Activated CD8-positive, alpha-beta memory T cell treated with anti-CD3 and anti-CD28 coated beads, Interleukin-2, amount 50 U/mL, for 1 hour (primary cell): ENCODE measurements around the gene IPO13.
A peak's percentile ranks its signal among the peaks of the same experiment; 100 is the strongest.

ENCODE experiments used
- DNase-seq: peaks from one replicate; pipeline ENCODE4 v3.0.0-alpha.2; 2020; ENCODE audit errors: extremely low read depth

Gene IPO13

GRCh38 chr1:43973981-43974442, 27.3 kb downstream of the IPO13 start:
- no peak for DNase-seq

DNA sequence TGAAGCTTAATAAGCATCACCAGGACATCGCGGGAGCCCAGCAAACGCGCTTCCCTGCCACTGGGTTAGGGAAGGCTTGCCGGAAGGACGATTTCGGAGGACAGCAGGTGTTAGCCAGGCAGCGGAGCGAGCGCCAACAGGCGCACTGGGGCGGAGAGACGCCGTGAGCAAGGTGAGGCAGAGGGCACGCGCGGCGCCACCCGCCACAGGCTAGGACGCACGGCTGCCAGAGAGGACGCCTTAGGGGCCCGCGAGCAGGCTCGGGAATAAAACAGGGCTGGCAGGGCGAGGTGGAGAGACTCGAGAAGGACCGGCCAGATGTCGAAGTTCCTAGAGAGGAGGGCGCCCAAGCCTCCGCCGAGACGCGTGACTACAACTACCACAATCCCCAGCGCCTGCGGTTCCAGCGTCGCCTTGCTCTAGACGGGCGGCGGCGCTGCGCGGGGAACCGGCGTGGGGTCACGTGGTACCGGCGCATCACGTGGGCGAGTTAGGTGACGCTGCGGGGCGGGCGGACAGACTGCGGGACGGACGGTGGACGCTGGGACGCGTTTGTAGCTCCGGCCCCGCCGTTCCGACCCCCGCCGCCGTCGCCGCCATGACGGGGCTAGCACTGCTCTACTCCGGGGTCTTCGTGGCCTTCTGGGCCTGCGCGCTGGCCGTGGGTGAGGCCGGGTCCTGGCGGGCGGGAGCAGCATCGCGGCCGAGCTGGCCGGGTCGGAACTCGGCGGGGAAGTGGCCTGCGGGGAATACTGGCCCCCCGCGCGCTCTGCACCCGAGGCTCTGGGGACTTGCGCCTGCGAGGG, 27.9 kb downstream of the IPO13 start, which contains the start of gene ATP6V0B:
TSS of gene ATP6V0B (plus strand) at position 518 of the 806 bp plus-strand sequence. CDS start at position 599, 81 bp downstream.
- peak; percentile 78 for DNase-seq

GRCh38 chr1:43975249-43975961, 28.7 kb downstream of the IPO13 start:
- no peak for DNase-seq

GRCh38 chr1:43976045-43976444, 29.3 kb downstream of the IPO13 start:
- no peak for DNase-seq

DNA sequence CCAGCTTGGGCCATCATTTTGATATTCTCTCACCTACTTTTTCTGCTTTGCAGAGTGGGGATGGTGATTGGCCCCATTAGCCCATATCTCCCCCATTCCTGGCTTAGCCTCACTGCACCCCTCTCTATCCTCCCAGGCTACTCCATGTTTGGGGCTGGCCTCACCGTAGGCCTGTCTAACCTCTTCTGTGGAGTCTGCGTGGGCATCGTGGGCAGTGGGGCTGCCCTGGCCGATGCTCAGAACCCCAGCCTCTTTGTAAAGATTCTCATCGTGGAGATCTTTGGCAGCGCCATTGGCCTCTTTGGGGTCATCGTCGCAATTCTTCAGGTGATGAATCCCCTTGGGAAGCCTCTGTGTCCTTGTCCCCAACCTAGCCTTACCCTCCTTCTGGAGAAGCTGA, 30.1 kb downstream of the IPO13 start:
- DNase-seq = no peak

- DNase-seq = no peak
Measured at GRCh38 chr1:43977376-43978263, 30.9 kb downstream of the IPO13 start.

GRCh38 chr1:43978264-43978550, 31.5 kb downstream of the IPO13 start:
- no peak for DNase-seq

DNA sequence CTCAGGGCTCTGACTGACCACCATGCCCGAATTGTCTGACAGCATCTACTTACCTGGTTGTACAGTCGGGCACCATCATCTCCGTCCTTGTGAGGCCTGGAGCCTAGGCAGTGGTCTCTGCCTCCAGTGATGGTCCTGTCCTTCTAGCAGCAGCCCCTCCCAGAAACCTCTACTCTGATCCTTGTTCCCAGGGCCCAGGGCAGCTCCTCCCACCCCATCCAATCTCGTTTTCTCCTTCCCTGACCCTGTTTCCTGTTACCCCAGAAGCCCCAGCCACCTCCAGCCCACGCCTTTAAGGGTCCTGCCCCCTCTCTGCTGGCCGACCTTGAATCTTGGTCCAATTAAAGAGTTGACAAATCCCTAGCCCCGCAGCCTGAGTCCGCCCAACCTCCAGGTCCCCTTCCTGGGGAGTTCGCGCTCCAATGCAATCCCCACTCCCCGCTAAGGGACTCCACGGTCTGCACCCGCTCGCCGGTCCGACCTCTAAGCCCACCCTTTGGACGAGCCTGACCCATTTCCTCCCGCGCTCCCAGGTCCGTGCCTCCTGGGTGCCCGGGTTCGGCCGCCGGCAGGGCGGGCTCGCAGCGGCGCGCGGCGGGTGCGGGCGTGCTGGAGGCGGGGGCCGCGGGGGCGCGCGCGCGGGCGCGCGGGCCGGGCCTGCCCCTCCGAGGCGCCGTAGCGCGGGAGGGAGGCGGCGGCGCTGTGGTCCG, 32.0 kb downstream of the IPO13 start, which contains the start of gene B4GALT2:
TSS of gene B4GALT2 (plus strand) at position 660 of the 710 bp plus-strand sequence. CDS start 1,951 bp downstream, outside the sequence.
- no peak for DNase-seq

GRCh38 chr1:43979261-43979527, 32.4 kb downstream of the IPO13 start:
- no peak for DNase-seq

GRCh38 chr1:43979528-43980254, 32.9 kb downstream of the IPO13 start:
- DNase-seq = no peak

- DNase-seq = no peak
Measured at GRCh38 chr1:43980255-43981134, 33.7 kb downstream of the IPO13 start.

DNA sequence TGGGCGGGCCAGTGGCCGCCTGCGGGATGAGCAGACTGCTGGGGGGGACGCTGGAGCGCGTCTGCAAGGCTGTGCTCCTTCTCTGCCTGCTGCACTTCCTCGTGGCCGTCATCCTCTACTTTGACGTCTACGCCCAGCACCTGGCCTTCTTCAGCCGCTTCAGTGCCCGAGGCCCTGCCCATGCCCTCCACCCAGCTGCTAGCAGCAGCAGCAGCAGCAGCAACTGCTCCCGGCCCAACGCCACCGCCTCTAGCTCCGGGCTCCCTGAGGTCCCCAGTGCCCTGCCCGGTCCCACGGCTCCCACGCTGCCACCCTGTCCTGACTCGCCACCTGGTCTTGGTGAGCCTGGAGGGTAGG, 34.4 kb downstream of the IPO13 start:
- no peak for DNase-seq

DNA sequence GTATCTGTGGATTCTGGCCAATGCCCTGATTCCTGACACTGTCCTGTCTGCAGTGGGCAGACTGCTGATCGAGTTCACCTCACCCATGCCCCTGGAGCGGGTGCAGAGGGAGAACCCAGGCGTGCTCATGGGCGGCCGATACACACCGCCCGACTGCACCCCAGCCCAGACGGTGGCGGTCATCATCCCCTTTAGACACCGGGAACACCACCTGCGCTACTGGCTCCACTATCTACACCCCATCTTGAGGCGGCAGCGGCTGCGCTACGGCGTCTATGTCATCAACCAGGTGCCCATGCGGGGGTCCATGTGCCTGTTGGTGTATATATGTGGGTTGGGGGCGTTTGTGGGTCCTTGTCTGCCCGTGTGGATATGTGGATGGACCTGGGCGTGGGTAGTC, 34.9 kb downstream of the IPO13 start:
- no peak for DNase-seq

DNA sequence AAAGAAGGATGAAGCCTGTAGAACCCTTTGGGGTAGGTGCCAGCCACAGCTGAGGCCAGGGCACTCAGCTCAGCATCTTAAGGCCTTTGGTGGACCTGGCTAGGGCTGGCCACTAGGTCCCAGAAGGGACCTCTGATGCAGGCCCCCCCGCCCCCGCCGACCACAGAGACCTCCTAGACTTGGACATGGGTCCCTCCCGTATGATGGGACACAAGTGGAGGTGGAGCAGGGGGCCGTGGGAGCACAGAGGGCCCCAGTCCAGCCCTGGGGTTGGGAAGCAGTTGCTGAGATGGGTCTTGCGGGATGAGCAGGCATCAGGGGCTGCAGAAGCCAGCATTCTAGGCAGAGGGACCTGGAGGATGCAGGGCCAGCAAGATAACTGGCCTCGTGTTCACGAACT, 35.5 kb downstream of the IPO13 start:
- no peak for DNase-seq

DNA sequence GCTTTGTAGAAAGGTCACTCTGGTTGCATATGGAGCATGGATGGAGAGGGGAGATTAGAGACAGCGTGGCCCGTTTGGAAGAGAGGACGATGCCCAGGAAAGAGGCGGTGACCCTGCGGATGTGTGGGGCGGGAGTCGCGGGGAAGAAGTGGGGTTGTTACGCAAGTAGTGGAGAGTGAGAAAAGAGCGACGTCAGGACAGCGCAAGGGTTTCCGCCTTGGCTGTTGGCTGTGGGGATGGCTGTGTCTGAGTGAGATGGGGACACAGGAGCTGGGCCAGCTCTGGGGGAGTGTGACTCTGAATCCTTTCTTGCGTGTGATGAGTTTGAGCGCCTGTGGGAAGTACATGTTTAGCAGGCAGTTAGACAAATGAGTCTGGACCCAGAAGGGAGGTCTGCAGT, 36.1 kb downstream of the IPO13 start:
- DNase-seq = no peak

- no peak for DNase-seq
Measured at GRCh38 chr1:43983253-43983899, 36.6 kb downstream of the IPO13 start.

- DNase-seq = no peak
Measured at GRCh38 chr1:43984855-43985254, 38.1 kb downstream of the IPO13 start.

DNA sequence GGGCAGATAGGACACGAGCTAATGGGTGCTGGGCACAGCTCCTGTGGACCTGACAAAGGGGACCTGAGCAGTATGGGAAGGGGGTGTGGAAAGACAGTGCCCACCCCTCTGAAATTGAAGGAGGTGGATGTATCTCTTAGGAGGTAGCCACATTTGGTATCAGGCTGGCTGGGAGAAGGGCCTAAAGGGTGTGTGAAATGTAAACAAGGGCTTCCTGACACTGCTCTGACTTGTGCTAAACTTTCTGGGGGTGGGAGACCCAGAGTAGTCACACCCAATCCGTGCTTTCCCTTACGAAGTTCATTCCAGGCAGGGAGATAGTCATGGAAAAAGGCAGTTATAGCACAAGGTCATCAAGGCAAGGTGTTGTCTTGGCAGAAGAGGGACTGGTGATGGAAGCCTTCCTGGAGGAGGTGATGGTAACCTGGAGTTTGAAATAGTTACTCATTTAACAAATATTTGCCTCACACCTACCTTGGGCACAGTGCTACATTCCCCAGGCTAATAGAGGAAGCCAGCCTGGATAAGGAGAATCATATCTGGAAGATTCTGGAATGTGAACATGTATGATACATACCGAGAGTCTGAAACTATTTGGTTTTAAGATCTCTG, 39.3 kb downstream of the IPO13 start:
- no peak for DNase-seq

DNA sequence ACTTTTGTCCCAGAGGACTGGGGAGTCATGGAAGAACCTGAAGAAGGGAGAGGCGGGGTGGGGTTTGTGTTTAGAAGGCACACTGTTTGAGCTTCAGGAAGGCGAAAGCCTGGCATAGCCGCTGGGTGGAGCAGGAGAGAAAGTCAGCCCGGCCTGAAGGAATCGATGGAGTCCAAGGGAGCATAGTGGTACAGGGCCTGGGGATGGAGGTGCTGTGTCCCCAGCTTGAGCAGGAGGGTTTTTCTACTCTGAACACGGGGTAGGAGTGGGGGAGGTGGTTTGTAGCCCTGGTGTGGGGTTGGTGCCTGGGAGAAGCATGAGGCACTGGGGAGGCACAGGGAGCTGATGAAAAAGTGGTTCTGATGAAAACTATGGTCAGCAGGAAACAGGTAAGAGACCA, 40.0 kb downstream of the IPO13 start:
- no peak for DNase-seq
